DOHH2 (cell line): ENCODE measurements around the gene MAN1C1.

Experiments used
- H3F3A ChIP-seq: fragments of 200-600 bp; sonication (generic), shearing (Covaris generic); 2 replicates; pipeline ENCODE4 v1.6.0; 2016; ENCODE audit warnings: antibody characterized with exemption, mild to moderate bottlenecking; ENCODE audit not compliant: control insufficient read depth, insufficient read depth
- H3K27ac ChIP-seq: fragments of 200-600 bp; sonication (generic); 2 replicates; pipeline ENCODE4 v1.5.1; 2014; ENCODE audit warnings: low read depth, mild to moderate bottlenecking, low read length, moderate library complexity
- H3K27me3 ChIP-seq: fragments of 200-600 bp; sonication (generic); 2 replicates; pipeline ENCODE4 v1.6.1; 2014; ENCODE audit warnings: mild to moderate bottlenecking, low read length, mixed read lengths; ENCODE audit not compliant: control insufficient read depth
- H3K36me3 ChIP-seq: fragments of 200-600 bp; sonication (generic); 2 replicates; pipeline ENCODE4 v1.6.1; 2014; ENCODE audit warnings: mild to moderate bottlenecking, low read length, moderate library complexity, mixed read lengths; ENCODE audit not compliant: control insufficient read depth
- H3K4me1 ChIP-seq: fragments of 200-600 bp; sonication (generic); 2 replicates; pipeline ENCODE4 v1.6.1; 2014; ENCODE audit warnings: mild to moderate bottlenecking, low read length, mixed read lengths; ENCODE audit not compliant: control insufficient read depth
- H3K4me2 ChIP-seq: fragments of 200-600 bp; sonication (generic); 2 replicates; pipeline ENCODE4 v1.6.0; 2014; ENCODE audit warnings: mild to moderate bottlenecking, low read length, moderate library complexity
- H3K4me3 ChIP-seq: fragments of 200-600 bp; sonication (generic); 2 replicates; pipeline ENCODE4 v1.5.1; 2014; ENCODE audit warnings: mild to moderate bottlenecking, low read length, mixed read lengths
- H3K79me2 ChIP-seq: fragments of 200-600 bp; sonication (generic); 2 replicates; pipeline ENCODE4 v1.6.1; 2014; ENCODE audit warnings: mild to moderate bottlenecking, low read length, mixed read lengths; ENCODE audit not compliant: control insufficient read depth
- H3K9me2 ChIP-seq: fragments of 200-600 bp; sonication (generic); replicated peaks from 2 replicates; pipeline ENCODE4 v1.6.1; 2014; ENCODE audit warnings: mild to moderate bottlenecking, low read length, mixed read lengths; ENCODE audit not compliant: control insufficient read depth
- H3K9me3 ChIP-seq: fragments of 200-600 bp; sonication (generic); 2 replicates; pipeline ENCODE4 v1.6.1; 2014; ENCODE audit warnings: antibody characterized with exemption, low read length, mixed read lengths; ENCODE audit not compliant: control insufficient read depth, insufficient read depth
- H4K20me1 ChIP-seq: fragments of 200-600 bp; sonication (generic); 2 replicates; pipeline ENCODE4 v1.6.0; 2014; ENCODE audit warnings: low read depth, mild to moderate bottlenecking, antibody characterized with exemption, low read length, moderate library complexity; ENCODE audit not compliant: control insufficient read depth, insufficient read depth
- CTCF ChIP-seq: fragments of 200-600 bp; sonication (generic); IDR thresholded peaks from one replicate; pipeline ENCODE4 v1.5.1; 2014; ENCODE audit warnings: antibody characterized with exemption, mild to moderate bottlenecking, low read depth, low read length; ENCODE audit not compliant: poor library complexity, severe bottlenecking
- EZH2phosphoT487 ChIP-seq: fragments of 200-600 bp; sonication (generic); IDR thresholded peaks from 2 replicates; pipeline ENCODE4 v1.6.1; 2017; ENCODE audit warnings: borderline replicate concordance, mild to moderate bottlenecking, antibody characterized with exemption, low read length, moderate library complexity, mixed read lengths

Gene MAN1C1

GRCh38 chr1:25704267-25704691 lies 87.7 kb downstream of the MAN1C1 start:
- Histone ChIP-seq H3K4me1 (no peaks in the 10 kb centered on the region), H3K79me2 (no peaks in the 10 kb centered on the region), H3K4me2 (no peak overlapping the region), H3K27me3 (peaks cover 35% of the 10 kb centered on the region), H3K9me2 (no peaks in the 10 kb centered on the region), H3K9me3 (no peaks in the 10 kb centered on the region), H3K27ac (no peak overlapping the region), H4K20me1 (no peaks in the 10 kb centered on the region), H3F3A (no peaks in the 10 kb centered on the region), H3K4me3 (no peak overlapping the region), H3K36me3 (no peaks in the 10 kb centered on the region)
- no peak for TF ChIP-seq EZH2phosphoT487
- no peak for TF ChIP-seq CTCF

GRCh38 chr1:25705699-25706098 lies 89.1 kb downstream of the MAN1C1 start:
- no peaks in the 10 kb centered on the region for H3K36me3 ChIP-seq
- H3K27ac ChIP-seq: no peak overlapping the region
- H4K20me1 ChIP-seq: no peaks in the 10 kb centered on the region
- H3K4me3 ChIP-seq: no peak overlapping the region
- H3F3A ChIP-seq: no peaks in the 10 kb centered on the region
- H3K4me2 ChIP-seq: no peak overlapping the region
- no peaks in the 10 kb centered on the region for H3K9me2 ChIP-seq
- H3K9me3 ChIP-seq: no peaks in the 10 kb centered on the region
- no peak for TF ChIP-seq CTCF
- no peak for TF ChIP-seq EZH2phosphoT487
- no peaks in the 10 kb centered on the region for H3K4me1 ChIP-seq
- H3K27me3 ChIP-seq: peaks cover 35% of the 10 kb centered on the region
- H3K79me2 ChIP-seq: no peaks in the 10 kb centered on the region

GRCh38 chr1:25706146-25707089 lies 89.8 kb downstream of the MAN1C1 start:
- Histone ChIP-seq H3K4me1 (no peaks in the 10 kb centered on the region), H4K20me1 (no peaks in the 10 kb centered on the region), H3K27ac (no peak overlapping the region), H3K9me2 (no peaks in the 10 kb centered on the region), H3K9me3 (no peaks in the 10 kb centered on the region), H3K4me2 (no peak overlapping the region), H3K36me3 (no peaks in the 10 kb centered on the region), H3K4me3 (no peak overlapping the region), H3K79me2 (no peaks in the 10 kb centered on the region), H3F3A (no peaks in the 10 kb centered on the region), H3K27me3 (peaks cover 33% of the 10 kb centered on the region)
- no peak for TF ChIP-seq EZH2phosphoT487
- TF ChIP-seq CTCF: no peak
